Uterus (tissue), 2 donors: Measurements from ENCODE around the gene RPS14.

Experiments
- CTCF ChIP-seq, 4 experiments: fragments of 200-600 bp in 2 of 4; fragments of 450-650 bp in 2 of 4; sonication (generic) in 2 of 4; IDR thresholded peaks; one replicate each; pipeline ENCODE4 v1.5.1; 2016 to 2019; ENCODE audit warnings: antibody characterized with exemption in 4 of 4, mild to moderate bottlenecking in 2 of 4, moderate library complexity in 1 of 4
- POLR2A ChIP-seq, 2 donors: fragments of 450-650 bp; IDR thresholded peaks; one replicate each; pipeline ENCODE4 v1.6.1; 2016; ENCODE audit warnings: antibody characterized with exemption in 2 of 2, mild to moderate bottlenecking in 1 of 2, moderate library complexity in 1 of 2

DNA sequence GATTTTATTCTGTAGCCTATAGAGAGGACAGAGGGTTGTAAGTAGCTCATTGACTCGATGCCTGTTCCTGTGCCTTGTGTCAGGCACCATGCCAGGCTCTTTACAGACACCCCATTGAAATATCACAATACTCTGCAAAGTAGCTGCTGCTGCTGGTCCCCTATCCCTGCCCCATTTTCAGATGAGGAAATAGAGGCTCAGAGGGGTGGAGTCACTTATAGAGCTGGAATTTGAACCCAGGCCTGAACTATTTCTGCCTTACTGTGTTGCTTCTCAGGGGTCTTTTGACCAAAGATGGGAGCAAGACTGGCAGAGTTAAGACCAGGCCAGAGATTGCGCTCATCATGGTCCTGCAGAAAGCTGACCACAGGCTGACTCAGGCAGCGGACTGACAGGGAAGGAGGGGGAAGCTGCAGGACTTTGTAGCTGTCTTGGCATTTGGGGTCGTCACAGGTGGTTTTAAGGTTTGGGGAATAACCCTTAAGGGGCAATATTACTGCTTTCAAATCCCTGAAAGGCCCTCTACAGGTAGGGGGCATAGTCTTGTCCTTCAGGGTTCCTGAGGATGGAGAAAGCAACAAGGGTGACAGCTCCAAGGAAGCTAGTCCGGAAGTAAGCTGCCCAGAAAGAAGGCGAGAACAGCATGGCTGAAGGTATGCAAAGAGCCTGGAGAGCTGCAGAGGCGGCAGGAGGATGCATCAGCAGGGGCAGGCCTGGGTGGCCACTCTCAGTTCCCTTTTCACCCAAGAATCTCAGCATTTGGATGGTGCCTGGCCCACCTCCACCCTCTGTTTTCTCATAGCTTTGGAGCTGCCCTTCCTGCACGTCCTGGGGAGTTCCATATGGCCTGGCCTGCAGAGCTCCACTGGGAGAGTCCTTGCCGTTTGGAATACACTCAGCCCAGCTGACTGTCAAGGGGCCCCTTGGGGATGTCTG is 40.1 kb upstream of the RPS14 start:
- TF ChIP-seq CTCF (IDR thresholded peaks at IDR 0.05) (no peak), POLR2A (IDR thresholded peaks at IDR 0.05) (no peak)
